Stimulated activated naive CD4-positive, alpha-beta T cell (primary cell): ENCODE results near the gene ITGA6.
"Not testable (repeated sequence)": the region's sequence is repeated elsewhere in the genome, so short reads cannot be mapped to it uniquely, and the experiment has no call there.

Experiments used
- DNase-seq, 6 experiments: peaks; one replicate each; lab custom pipeline; 2025; lab: John Stamatoyannopoulos, UW

ITGA6 gene

DNA sequence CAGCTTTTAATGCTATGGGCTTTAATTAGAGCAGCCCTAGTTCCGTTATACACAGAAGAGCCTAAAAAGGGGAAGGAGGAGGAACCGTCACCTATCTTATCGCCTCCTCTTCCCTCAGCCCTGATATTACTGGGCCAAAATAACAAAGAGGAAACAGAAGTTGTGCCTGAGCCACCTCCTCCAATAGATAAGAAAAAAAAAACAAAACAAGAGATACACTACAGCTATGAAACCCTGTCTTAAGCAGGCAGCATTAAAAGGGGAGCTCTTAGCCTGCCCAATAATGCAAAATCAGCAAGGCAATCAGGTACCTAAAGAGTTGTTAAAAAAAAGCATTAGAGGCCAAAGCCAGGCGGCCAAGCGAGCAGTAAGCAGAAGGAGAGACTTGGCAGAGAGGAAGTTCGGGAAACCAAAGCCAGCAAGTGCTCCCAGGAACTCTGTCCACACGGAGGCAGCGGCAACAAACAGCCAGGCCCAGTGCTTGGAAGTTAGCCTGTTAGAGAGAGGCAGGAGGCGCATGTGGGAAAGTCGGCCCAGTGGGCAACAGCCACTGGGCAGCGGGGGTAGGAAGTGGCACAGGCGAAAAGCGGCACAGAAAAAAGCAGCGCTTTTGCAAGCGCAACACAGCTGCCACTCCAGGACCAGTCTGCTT, 86.7 kb downstream of the ITGA6 start:
- DNase-seq: no peak

DNA sequence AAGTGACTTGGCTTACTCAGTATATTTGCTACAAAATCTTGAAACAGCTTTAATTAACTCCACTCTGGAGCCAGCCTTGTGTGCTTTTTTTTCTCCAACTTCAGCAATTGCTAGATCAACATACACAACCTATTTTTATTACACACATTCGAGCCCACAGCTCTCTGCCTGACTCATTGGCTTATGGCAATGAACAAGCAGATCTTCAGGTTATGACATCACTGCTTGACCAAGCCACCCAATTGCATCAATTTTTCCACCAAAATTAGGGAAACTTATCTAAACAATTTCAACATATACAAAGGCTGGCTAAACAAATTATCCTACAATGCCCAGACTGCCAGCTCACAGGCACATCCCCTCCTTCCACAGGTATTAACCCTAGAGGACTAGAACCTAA, 88.9 kb downstream of the ITGA6 start:
- DNase-seq: no peak

DNA sequence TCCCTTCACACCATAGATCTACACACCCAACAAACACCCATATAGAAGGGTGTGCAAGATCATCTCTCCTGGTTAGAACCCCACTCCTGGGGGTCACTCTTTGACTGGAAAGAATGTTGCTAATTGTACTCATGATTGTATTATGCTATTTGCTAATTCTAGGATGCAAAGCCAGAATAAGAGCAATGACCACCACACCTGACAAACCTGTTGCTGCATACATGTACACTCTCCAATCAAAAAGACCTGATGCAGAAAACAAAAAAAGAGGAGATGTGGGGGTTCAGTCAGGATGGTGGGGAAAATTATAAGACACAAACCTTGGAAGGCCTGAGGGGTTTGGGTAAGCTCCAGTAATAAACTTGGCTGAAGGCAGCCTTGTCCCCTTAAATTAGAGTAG, 91.6 kb downstream of the ITGA6 start:
- no peak for DNase-seq

DNA sequence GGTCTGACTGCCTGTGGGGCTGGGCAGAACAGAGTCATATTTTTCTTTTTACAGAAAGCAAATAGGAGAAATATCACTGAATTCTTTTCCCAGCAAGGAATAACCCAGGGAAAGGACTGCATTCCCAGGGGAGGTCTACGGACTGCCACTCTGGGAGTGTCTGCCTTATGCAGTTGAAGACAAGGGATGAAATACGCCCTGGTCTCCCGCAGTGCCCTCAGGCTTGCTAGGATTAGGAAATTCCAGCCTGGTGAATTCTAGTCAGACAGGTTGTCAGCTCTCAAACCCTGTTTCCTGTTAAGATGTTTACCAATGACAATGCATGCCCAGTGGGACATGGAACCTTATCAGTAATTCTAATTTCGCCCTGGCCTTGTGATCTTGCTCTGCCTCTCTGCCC, 98.2 kb downstream of the ITGA6 start:
- DNase-seq: no peak

DNA sequence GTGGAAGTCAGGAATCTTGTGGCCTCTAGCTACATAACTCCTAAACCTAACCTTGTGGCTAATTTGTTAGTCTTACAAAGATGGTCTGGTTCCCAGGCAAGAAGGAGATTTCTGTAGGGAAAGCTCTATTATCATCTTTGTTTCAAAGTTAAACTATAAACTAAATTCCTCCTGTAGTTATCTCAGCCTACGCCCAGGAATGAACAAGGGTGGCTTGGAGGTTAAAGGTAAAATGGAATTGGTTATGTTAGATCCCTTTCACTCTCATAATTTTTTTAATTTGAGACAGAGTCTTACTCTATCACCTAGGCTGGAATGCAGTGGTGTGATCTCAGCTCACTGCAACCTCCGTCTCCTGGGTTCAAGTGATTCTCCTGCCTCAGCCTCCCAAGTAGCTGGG, 103.9 kb downstream of the ITGA6 start:
- no peak for DNase-seq

DNA sequence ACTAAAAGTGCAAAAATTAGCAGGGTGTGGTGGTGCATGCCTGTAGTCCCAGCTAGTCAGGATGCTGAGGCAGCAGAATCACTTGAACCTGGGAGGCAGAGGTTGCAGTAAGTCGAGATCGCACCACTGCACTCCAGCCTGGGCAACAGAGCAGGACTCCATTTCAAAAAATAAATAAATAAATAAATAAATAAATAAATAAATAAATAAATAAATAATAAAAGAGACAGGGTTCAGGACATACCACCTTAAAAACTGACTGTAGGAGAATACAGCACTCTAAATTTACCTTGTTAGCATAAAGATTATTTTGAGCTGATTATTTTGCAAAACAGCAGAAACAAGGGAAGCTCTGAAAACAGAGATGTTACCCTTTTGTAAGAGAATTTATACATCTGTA, 105.1 kb downstream of the ITGA6 start:
- not testable (repeated sequence) for DNase-seq

DNA sequence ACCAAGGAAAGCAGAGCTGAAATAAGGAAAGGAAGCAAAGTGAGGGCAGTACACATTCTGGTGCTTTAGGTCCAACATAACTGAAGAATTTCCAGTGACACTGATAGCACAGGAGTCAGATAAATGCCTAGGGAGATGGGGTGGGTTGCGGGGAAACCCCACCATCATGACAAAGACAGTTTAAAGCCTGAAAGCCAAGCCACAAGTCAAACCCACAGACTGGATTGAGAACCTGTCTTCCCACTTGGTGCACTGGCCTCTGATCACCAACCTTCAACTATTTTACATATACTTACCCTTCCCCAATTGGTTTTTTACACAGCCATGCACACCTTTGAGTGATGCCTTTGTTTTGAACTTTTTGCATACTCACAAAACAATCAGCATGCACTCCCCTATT, 106.3 kb downstream of the ITGA6 start:
- no peak for DNase-seq

DNA sequence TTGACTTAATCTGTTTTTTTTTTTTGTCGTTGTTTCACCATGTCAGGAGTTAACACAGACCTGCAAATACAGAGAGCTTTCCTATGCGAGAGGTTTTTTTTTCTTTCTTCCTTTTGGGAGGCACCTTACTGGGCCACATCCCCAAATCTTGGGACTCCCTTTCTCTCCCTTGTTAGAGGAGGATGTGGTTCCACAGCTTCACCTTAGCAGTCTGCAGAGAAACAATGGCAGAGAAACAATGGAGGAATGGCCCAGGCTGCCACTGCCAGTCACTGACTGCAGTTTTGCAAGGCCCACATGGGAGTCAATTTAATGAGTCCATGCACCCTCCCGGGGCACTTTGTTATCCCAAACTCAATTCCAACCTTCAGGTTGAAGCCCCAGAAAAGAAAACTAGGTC, 107.7 kb downstream of the ITGA6 start:
- no peak for DNase-seq

DNA sequence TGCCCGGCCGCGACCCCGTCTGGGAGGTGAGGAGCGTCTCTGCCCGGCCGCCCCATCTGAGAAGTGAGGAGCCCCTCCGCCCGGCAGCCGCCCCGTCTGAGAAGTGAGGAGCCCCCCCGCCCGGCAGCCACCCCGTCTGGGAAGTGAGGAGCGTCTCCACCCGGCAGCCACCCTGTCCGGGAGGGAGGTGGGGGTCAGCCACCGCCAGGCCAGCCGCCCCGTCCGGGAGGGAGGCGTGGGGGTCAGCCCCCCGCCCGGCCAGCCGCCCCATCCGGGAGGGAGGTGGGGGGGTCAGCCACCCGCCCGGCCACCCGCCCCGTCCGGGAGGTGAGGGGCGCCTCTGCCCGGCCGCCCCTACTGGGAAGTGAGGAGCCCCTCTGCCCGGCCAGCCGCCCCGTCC, 110.5 kb downstream of the ITGA6 start:
- DNase-seq: not testable (repeated sequence)

DNA sequence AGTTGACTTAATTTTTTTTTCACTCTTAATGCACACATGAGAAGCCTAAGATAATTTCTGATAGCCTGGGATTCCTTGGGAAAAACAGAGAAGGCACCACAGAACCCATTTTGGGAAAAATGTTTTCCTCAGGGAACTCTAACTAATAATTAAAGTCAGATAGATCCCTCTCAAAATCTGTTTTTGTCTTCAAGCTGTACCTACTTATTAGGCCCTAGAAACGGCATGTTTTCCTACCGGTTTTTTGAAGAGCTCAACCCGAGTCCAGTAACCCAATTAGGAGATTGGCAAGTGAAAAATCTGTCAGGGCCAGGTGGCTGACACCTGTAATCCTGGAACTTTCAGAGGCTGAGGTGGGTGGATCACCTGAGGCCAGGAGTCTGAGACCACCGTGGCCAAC, 112.4 kb downstream of the ITGA6 start:
- DNase-seq: no peak

DNA sequence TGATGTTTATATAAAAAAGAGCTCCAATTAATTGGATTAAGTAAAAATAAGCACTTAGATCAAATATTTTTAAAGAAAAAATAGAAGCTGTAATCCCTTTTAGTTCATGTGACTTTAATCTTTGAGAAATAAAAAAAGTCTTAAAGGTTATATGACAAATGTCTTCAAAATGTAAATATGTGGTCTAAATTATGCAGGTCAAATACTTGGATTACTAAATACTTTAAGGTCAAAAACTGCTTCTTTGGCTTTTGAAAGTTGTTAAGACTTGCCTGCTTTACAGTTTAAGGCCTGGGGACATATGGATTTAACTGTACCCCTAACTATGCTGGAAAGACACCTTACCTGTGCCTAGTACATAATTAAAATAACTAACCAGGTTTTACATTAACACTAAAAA, 113.0 kb downstream of the ITGA6 start:
- no peak for DNase-seq

DNA sequence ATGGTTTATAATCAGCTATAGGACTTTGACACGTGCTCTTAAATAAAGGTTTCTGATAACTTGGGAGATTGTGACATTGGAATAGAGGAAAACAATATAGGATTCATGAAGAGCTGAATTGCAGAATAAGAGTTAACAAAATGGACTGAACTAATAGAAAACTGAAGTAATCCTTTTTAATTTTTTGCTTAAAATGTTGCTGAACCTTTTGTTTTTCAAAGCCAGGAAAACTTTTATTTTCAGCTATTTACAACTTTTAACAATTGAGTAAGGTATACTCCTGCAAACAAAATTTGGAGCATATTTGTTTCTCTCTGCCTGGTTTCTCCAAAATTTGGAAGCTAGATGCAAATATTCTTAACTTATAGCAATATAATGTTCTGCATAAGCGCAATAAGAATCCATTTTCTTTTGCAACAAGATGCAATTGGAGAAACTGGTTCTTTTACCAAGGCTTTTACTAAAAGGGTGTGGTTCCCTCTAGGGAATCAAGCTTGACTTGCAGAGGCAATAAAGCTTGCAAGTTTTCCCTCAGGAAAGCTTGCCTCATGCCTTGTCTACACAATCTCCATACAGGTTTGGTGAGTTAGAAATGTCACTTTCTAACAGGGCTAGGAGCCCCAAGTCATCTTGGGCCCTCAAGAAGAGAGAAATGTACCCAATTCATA, 118.2 kb downstream of the ITGA6 start:
- DNase-seq: no peak

DNA sequence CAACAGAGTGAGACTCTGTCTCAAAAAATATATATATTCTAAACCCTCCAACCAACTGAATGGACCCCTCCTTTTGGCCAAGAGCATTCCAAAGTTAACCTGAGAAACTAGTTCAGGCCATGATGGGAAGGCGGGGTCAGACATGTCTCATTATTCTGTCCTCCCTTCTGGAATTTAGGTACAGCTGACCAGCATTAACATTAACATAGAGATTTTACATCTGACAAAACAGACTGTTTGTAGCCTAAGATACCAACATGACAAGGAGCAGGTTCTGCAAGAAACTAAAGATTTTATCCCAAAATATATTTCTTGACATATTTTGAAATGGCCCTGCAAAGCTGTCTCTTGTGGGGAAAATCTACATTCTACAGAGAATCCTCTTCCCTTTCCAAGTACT, 121.7 kb downstream of the ITGA6 start:
- DNase-seq: no peak

DNA sequence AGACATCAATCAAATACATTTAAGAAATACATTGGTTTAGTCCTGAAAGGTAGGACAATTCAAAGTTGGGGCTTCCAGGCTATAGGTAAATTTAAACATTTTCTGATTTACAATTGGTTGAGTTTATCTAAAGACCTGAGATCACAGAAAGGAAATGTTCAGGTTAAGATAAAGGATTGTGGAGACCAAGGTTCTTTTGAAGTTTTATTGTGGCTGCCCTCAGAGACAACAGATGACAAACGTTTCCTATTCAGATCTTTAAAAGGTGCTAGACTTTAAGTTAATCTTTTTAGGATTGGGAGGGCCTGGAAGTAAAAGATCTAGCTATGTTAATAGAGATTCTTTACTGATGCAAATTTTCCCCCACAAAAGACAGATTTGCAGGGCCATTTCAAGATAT, 122.4 kb downstream of the ITGA6 start:
- peak in 4 of 6 experiments; percentile 4 to 68 (median 60) for DNase-seq

DNA sequence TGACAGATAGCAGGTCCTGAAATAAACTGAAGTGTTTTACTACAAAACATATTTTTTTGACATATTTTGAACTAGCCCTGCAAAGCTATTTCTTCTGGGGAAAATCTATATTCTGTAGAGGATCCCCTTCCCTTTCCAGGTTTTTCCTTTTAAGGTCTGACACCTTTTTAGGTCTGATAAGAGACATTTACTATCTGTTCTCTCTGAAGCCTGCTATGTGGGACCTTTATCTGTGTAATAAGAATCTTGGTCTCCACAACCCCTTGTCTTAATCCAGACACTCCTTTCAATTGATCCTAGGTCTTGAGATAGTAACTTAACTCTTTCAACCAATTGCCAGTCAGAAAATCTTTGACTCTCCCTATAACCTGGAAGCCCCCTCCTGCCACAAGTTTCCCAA, 123.0 kb downstream of the ITGA6 start:
- DNase-seq: no peak

DNA sequence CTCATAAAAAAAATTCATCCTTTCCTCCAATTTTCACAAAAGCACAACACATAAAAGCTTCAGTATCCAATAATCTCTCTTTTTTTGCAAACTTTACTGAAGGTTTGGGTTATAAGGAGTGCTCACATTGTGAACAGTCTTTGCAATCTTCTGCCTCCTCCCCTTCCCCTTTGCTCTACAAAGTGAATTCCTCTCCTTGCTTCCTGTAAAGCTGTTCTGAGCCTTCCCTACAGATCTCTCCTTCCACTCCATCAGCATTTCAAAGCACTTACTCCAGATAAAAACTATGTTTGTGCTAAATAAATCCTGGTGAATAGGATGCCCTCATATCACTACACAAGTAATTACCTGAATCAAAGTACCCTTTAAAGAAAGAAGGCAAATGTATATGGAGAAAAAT, 123.9 kb downstream of the ITGA6 start:
- no peak for DNase-seq

DNA sequence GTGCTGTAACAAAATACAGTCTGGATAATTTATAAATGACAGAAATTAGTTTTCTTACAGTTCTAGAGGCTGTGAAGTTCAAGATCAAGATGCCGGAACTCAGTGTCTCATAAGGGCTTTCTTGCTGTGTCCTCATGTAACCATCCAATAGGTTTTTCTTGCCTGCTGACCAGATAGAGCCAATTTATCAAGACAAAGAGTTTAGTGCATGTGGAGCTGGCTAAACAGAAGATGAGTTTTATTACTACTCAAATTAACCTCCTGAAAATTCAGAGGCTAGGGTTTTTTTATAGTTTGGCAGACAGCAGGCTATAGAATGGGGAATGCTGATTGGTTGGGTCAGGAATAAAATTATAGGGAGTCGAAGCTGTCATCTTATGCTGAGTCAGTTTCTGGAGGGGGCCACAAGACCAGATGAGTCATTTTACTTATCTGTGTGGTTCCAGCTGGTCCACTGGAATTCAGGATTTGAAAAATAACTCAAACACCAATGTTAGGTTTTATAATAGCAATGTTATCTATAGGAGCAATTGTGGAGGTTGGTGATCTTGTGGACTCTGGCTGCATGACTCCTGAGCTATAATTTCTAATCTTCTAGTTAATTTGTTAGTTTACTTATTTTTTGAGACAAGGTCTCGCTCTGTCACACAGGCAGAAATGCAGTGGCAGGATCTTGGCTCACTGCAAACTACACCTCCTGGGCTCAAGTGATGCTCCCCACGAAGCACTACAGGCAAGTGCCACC, 125.3 kb downstream of the ITGA6 start:
- no peak for DNase-seq

DNA sequence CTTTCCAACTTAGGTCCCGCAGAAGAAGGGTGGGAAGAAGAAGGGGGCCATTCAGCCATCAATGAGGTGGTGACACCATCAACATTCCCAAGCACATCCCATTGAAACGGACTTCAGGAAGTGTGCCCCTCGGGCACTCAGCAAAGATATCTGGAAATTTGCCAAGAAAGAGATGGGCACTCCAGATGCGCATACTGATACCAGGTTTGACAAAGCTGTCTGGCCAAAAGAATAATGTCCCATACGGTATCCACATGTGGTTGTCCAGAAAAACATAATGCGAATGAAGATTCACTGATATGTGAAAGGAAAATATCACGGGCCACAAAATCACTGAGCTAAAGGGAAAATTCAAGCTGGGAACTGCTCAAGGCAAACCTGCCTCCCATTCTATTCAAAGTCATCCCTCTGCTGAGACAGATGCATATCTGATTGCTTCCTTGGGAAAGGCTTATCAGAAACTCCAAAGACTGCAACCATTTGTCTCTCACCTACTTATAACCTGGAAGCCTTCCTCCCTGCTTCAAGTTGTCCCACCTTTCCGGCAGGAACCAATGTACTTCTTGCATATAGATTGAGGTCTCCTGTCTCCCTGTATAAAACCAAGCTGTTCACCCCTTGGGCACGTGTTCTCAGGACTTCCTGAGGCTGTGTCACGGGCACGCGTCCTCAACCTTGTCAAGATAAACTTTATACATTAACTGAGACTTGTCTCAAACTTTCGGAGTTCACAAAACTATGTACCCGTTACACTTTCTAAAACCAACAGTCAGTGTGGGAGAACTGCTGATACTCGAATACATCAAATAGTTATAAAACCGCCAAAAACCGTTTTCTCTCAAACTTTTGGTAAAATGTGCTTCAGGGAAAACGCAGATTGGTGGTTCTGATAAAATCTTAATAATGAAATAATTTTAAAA, 127.2 kb downstream of the ITGA6 start:
- DNase-seq: peak in 1 of 6 experiments; percentile 31

DNA sequence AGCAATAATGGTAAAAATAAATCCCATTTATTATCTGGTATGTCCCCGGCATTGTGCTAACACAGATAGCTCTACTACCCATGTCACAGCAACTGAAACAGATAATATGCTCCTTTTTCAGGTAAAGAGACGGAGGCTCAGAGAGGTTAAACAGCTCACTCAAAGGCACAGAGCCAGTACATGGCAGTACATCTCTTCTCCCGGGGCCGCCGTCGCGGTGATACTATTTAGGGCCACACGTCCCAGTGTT, 127.8 kb downstream of the ITGA6 start:
- DNase-seq: no peak
